ENCODE measurements around the gene ILKAP.
"Not testable (repeated sequence)": the region's sequence is repeated elsewhere in the genome, so short reads cannot be mapped to it uniquely, and the experiment has no call there.

Gene ILKAP

DNA sequence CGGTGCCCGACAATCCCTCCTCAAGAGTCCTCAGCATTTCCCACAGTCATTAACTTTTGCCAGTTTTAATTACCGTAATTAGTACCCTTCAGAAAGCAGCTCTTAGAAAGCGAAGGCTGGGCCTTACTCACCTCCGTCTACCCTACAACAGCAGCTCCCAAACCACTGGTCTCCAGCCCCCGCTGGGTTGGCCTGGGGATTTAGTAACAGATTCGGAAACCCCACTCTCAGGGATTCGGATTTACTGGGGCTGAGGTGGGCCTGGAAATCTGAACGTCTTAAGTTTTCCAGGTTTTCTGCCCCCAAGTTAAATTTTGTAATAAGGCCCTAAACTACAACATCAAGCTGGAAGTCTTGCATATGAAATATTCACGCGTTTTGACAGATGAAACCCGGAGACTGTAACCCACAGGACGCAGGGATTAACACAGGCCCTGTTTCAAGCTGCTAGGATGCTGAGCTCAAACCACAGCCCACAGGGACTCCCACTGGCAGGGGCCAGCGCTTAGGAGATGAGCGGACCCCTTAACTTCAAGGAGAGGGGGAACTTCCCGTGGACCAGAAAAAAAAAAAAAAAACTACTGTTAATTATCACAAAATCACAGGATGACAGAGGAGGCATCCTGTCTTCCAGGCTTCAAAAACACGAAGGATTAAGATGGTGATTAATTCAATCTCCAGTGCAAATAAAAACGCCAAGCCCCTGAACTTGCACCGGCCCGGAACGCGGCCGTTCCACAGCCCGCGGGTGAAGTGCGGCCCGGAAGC lies 985 bp downstream of the ILKAP start:
- DNase-seq (ENCODE audit: low read depth) = peak; percentile 9

DNA sequence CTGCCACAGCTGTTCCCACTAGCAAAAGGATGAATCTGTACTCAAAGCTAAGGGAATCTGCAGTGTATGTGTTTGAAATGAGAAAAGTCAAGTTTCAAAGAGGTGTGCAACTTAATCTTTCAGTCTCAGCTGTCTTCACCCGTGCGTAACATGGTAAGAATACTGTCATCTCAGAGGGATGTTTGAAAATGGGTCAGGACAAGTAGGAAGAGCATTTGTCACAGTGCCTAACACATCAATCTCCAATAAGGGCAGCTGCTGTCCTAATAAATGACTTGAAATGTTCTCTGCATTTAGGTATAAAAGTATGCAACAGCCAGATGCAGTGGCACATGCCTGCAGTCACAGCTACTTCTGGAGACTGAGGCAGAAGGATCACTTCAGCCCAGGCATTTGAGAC lies 13.1 kb downstream of the ILKAP start:
- DNase-seq (ENCODE audit: low read depth) = no peak

DNA sequence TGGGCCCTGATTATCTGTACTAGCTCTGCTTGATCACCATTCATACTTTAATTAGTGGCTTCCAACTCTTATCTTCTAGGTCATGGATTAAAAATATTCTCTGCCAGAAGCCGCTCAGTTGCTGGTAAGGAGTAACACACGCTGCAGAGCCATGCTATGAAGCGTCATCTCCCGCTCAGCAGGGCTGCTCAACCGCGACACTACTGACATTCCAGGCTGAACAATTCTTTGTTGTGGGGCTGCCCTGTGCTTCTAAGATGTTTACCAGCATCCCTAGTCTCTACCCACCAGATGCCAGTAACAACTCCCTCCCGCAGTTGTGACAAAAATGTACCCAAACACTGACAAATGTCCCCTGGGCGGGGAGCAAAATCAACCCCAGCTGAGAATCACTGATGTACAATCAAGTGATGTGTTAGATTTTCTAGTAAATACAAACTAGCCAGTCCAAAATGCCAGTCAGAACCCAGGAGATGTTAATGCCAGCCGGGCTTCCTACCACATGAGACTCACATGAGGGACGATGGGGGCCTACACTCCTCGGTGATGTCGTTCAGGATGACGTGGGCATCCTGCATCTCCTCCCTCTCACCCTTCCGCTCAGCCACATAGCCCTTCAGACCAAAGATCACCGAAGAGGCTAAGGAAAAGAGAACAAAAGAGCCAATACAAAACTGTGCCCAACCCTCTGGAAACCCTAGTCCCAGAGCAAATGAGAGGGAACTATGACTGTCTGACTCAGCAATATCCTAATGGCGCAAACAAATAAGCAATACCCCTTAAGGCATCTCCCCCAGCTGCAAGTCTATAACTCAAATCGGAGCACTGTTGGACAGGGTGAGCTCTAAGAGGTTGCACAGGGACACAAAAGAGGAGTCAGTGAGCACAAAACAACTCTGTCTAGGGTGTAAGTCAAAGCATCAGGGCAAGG lies 15.6 kb downstream of the ILKAP start:
- DNase-seq (ENCODE audit: low read depth) = no peak

DNA sequence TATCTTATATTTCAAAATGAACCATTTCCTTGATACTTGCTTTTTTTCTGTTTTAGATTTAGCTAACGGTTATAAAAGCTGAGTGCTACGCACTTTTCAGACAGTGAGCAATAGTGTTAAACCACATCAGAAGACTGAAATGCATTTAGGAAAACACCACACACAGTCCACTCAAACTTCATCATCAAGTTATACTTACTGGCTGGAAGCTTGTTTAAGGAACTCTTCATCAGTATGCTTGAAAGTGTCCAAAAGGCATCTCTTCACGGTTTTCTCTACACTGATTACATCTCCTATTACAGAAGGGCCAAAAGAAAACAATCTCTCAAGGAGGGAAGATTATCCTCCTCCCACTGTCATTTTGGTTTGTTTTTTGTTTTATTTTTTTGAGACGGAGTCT lies 19.7 kb downstream of the ILKAP start:
- no peak for DNase-seq (ENCODE audit: low read depth)

DNA sequence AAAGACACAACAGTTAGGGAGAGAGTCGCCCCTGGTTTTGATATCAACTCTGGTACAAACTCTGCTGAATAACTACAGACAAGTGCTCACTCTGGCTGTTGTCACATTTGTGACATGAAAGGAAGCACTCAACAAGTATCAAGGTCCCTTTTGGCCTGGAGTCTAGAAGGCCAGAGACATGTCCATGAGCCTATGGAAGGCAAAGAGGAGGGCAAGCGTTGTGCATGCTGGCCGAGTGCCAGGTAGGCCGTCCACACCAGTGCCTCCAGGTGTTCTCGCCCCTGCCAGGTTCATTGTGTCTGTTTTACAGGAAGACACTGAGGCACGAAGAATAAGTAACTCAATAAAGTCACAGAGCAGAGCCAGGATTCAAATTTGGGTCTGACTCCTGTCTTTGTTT lies 21.1 kb downstream of the ILKAP start:
- DNase-seq (ENCODE audit: low read depth) = no peak

DNA sequence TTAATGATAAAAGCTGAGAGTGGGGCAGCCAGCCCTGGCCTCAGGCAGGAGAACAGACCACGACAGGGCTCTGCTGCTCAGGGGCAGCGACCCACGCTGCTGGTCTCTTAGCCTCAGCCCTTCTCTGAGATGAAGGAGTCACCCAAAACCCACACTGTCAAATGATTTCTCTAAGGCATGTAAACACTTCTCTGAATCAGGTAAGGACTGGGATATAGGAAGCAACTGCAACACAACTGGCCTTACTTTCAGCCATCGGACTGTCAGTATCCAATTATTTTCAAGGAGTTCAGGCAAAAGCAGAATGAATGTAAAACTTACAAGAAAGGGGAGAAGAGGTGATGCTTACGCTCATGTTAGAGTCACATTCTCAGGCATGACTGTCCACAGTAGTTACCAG lies 22.9 kb downstream of the ILKAP start:
- DNase-seq (ENCODE audit: low read depth) = no peak

DNA sequence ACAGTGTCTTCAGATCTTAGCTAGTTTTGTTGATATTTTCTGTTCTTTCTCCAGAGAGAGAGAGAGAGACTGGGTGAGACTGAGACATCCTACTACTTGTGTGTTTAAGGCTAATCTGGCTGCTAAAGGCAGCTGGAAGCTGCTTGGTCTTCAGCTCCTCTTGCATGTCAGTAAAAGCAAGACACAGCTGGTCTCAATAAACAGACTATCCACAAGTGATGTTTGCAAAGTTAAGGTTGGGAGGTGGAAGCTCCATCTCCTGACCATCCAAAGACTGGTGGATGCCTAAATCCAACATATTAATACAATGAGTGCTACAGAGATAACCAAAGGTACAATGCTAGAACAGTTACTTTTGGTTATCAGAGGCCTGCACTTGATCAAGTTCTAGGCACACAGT lies 26.9 kb downstream of the ILKAP start:
- DNase-seq (ENCODE audit: low read depth) = no peak

DNA sequence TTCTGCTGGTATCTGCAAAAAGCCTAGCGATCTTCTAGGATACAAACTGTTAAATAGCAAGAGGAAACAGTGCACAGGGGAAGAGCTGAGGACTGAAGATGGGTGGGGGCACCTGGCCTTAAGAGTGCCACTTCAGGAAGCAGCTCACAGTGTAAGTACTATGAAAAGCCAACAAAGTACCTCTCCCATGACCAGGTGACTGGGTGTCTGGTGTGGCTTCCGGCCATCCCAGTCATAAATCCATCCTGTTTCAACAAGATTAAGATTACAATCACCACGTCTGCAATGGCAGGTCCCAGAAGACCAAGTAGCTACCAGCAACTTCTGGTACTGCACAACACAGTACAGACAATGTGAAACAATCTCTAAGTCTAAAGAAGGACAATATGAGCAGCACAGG lies 28.8 kb downstream of the ILKAP start:
- no peak for DNase-seq (ENCODE audit: low read depth)

DNA sequence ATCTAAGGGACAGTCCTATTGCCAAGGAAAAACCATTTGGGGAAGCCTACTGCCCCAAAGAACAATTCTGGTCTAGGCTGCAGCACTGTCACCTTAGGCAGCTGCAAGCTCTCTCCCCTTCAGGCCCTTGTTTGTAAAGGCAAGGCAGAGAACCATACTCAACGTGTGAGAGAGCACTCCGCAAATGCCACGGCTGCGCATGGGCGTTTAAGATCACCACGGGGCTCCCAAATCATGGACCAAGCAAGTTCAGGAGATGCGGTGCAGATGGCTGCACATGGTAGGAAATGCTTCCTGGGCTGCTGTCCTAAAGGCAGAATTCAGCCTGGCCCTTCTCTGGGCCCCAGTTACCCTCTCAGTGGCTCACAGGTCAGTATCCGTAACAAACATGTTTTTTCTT lies 29.2 kb downstream of the ILKAP start:
- DNase-seq (ENCODE audit: low read depth) = no peak

DNA sequence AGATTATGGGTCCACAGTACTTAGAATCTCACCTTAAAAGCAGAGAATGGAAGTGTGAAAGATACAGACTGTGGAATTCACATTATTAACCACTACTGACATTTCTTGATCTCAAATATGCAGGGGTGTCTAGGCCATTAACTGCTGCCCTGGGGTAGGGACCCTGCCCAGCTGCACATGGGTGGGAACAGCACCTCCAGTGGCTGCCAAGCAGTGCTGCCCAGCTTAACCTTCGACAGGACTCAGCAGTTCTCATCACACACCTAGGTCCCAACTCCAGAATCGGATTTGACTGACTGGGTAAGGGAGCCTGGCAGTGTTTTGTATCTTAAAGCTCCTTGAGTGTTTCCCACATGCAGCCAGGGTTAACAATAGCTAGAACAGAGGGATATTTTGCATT lies 29.8 kb downstream of the ILKAP start:
- no peak for DNase-seq (ENCODE audit: low read depth)

DNA sequence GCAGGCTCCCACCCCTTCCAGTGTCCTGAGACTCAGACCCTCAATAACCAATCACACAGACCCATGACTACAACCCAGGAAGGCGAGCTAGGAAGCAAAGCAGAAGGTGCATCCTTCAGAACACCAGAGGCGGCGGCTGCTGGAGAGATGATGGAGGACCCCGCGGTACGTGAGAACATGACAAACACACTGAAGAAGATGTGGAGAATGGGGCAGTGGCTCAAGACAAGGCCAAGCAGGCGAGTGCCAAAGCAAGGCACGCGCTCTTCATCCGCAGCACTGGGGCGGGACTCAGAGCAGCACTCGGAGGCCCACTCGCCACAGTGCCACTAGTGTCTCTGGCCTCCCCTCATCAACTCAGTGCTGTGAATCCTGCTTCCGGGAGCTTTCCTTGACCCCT lies 31.1 kb downstream of the ILKAP start:
- no peak for DNase-seq (ENCODE audit: low read depth)

DNA sequence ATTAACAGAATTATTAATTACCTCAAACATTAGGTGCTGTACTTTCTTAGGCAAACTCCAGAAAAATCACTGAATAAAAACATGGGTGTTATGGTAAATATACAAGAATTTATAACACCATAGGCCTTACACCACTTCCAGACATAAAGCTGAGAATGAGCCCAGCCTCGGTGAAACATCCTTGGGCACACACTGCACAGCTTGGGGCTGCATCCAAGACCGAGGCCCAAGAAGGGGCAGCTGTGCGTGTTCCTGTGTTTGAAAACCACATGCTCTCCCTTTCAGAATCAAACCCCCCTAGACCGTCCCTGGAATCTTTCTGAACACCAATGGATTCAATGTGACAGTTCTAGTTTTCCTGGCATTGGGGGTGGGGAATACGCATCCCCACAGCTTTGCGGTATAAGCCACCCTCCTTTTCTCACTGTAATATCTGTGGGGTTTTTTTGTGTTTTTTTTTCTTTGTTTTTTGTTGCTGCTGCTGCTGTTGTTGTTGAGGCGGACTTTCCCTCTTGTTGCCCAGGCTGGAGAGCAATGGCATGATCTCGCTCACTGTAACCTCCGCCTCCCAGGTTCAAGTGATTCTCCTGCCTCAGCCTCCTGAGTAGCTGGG lies 31.8 kb downstream of the ILKAP start:
- DNase-seq (ENCODE audit: low read depth) = no peak

DNA sequence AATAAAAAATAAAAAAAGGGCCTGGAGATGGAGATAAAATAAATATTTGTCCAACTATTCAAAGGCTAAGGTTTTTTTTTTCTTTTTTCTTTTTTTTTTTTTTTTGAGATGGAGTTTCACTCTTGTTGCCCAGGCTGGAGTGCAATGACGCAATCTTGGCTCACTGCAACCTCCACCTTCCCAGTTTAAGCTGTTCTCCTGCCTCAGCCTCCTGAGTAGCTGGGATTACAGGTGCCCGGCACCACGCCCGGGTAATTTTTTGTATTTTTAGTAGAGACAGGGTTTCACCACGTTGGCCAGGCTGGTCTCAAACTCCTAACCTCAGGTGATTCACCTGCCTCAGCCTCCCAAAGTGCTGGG lies 32.4 kb downstream of the ILKAP start:
- DNase-seq (ENCODE audit: low read depth) = not testable (repeated sequence)

DNA sequence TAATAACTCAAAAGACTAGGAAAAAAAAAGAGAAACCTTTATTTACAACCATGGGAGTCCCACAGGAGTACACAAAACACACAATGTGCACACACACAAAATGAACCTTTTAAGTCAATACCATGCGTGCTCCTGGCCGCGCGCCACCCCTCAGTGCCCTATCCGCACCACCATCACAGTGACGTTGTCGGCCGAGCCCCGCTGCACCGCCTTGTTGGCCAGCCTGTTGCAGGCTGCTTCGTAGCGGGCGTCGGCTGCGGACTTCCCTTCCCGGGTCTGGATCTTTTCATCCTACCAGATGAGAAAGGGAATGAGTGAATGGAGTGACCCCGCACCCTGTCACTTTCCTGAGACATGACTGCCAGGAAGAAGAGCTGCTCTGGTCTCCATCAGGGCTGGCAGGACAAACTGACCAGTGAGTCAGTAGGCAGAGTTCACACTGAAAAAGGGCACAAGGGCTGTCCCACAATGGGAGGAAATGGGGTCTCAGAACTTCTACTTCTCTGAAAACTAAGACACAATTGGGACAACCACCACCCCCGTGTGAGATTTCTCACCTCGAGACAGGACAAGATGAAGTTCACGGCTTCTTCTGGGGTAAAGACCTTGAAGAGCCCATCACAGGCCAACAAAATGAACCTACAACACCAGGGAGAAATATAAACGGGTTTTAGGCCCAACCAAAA lies 33.0 kb downstream of the ILKAP start:
- no peak for DNase-seq (ENCODE audit: low read depth)

DNA sequence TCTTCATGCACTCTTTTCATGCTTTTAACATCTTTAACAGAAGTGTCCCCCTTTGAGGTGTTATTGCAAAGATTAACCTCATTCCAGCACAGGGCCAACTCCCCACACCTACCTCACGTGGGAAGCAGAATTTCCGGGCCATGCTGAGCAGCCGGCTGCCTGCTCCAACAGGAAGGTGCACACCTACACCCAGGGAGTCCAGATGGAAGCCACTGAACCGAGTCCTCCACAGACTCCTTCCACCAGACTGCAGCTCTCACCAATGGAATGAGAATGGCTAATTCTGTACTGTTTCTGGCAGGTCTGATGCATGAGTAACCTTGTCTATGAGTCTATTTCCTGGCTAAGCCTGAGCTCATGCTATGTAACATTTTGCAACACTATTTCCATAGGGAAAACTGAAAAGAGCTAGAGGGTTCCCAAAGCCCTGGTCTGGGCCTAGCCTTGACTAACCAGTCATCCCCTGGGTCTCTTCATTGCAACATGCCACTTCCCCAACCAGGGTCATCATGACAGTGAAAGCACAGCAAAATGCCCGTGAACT lies 33.7 kb downstream of the ILKAP start:
- no peak for DNase-seq (ENCODE audit: low read depth)

DNA sequence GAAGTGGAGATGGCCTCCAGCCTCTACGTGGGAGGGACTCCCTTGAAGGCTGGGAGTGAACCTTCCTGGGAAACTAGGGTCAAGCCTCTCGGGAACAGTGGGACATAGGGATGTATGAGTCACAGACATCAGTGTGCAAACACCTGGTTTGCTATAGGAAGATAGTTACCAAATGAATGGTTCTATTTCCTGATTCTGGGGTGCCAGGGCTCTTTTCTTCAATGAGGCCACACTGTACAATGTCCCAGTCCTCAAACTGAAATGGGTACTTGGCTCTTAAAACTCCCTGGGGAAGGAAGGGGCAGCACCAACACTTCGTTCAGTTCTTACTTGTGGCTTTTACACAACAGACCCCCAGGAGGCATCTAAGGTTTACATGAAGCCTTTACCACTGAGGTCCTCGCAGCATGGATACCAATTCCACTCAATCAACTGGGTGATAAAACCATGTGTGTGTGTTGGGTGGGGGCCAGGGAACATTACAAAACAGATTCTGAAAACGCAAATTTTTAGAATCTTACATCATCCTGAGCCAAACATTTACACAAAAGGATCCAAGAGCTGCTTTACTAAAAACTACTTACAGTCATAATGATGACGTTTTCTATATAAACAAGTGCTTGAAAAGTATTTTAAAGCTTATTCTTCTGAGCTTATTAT lies 34.3 kb downstream of the ILKAP start:
- no peak for DNase-seq (ENCODE audit: low read depth)

DNA sequence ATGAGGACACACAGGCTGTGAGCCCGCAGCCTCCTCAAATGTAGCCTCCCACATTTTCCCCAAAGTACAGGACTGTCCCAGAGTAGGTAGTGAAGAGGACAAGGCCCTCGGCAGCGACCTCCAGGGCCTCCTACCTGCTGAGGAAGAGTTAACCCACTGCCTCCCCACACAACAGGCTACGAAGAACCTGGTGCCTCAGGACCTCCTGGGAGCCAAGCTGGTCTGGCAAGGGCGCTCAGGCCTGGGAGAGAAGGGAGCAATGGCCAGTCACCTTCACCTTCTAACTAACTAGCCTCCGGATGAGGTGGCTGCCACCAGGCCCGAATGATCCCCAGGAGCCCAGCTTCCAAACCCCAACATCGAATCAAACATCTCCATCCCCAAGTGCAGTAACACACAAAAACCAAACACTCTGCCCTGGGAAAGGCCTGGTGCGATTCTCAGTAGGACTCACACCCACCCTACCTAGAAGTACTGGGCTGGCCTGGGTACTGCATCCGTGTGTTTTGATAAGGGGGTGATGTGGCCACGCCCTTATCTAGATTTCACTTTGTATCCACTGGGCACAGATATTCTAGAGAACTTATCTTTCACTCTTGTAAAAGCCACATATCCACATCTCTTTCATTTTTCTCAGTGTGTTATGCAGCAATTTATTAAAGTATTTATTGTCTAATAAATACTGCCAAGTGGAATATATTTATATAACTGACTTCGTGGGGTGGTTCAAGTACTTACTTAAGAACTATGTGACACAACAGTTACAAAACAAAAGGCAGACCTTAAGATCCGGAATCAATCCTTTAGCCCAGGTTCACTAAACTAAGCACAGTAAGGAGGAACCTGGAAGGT lies 35.1 kb downstream of the ILKAP start:
- no peak for DNase-seq (ENCODE audit: low read depth)

DNA sequence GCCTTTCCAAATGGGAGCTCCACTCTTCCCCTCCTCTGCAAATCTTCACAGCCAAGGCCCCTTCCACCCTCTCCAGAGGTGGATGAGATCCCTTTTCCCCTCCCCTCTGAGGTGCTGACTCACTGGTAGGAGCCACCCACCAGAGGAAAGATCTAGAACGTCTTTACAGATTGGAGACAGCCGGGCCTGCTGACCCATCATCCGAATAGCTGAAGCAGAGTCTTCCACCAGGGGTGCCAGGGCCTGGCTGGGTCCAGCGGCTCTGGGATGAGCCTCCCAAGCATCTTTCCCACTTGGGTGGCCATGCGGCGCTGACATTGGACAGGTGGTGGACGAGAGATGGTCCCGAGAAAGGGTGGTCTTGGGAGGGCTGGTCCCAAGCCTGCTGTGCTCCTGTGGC lies 35.7 kb downstream of the ILKAP start:
- DNase-seq (ENCODE audit: low read depth) = no peak

DNA sequence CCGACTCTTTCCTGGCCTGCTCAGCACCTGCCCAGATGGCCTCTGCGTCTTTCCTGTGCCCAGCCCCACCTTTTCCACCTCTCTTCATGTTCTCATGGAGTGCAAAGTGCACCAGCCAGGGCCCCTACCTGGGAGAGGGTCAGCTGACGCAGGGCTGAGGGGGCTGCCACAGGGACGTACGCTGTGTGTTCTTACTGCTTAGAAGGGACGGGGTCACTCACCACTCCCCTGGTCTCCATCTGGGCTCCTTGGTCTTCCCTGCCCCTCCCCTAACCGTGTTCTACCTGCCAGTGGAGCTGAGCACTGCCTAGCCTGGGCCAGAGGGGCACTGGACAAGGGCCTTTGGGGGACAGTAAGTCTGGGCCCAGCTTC lies 36.2 kb downstream of the ILKAP start:
- no peak for DNase-seq (ENCODE audit: low read depth)
